ENCODE measurements around the gene DNAJB2.

DNA sequence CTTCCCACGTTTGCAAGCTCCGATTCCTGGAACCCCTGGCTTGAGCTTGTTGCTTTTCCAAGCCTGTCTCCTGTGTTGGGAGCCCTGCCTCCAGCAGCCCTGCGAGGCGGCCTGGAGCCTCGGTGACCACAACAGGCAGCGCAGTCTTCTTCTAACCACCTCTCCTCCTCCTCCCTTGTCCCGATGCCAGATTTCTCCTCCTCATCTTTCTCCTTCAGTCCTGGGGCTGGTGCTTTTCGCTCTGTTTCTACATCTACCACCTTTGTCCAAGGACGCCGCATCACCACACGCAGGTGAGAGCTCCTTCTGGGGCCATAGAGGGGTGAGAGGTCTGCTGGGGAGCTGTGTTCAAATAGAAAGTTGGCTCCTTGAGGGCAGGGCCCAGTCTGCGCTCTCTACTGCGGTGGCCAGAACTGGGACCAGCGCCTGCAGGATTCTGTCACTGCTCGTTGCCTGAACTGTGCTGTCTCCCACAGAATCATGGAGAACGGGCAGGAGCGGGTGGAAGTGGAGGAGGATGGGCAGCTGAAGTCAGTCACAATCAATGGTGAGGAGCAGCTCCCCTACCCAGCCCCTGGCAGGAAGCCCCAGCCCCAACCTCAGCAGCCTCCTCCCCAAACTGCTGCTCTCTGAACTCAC is 3.9 kb downstream of the DNAJB2 start:
- TF ChIP-seq, protein P1, sequence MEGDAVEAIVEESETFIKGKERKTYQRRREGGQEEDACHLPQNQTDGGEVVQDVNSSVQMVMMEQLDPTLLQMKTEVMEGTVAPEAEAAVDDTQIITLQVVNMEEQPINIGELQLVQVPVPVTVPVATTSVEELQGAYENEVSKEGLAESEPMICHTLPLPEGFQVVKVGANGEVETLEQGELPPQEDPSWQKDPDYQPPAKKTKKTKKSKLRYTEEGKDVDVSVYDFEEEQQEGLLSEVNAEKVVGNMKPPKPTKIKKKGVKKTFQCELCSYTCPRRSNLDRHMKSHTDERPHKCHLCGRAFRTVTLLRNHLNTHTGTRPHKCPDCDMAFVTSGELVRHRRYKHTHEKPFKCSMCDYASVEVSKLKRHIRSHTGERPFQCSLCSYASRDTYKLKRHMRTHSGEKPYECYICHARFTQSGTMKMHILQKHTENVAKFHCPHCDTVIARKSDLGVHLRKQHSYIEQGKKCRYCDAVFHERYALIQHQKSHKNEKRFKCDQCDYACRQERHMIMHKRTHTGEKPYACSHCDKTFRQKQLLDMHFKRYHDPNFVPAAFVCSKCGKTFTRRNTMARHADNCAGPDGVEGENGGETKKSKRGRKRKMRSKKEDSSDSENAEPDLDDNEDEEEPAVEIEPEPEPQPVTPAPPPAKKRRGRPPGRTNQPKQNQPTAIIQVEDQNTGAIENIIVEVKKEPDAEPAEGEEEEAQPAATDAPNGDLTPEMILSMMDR (conservative IDR thresholded peaks at IDR 0.05): no peak
- no peak for TF ChIP-seq ZFX (IDR thresholded peaks at IDR 0.05)

All from C4-2B (cell line).